Cerebellar cortex (tissue), 1 donor: ENCODE data around the gene BTNL8.
"Not testable (repeated sequence)": the region's sequence is repeated elsewhere in the genome, so short reads cannot be mapped to it uniquely, and the experiment has no call there.

Experiments used
- DNase-seq: peaks from one replicate; pipeline ENCODE4 v3.0.0-alpha.2; 2015; ENCODE audit warnings: low spot score

Gene BTNL8

GRCh38 chr5:180875860-180876426 is 23.0 kb upstream of the BTNL8 start:
- no peak for DNase-seq

GRCh38 chr5:180885845-180886529 is 13.0 kb upstream of the BTNL8 start:
- not testable (repeated sequence) for DNase-seq

GRCh38 chr5:180889381-180889780 is 9.6 kb upstream of the BTNL8 start:
- no peak for DNase-seq

GRCh38 chr5:180895330-180895729 is 3.6 kb upstream of the BTNL8 start:
- not testable (repeated sequence) for DNase-seq

GRCh38 chr5:180900178-180900577 is 1.2 kb downstream of the BTNL8 start:
- no peak for DNase-seq

GRCh38 chr5:180901319-180902009 is 2.5 kb downstream of the BTNL8 start:
- DNase-seq: no peak

GRCh38 chr5:180908400-180908799 is 9.4 kb downstream of the BTNL8 start:
- DNase-seq: no peak

- DNase-seq: no peak
Observed at GRCh38 chr5:180908998-180909731, 10.2 kb downstream of the BTNL8 start.

- DNase-seq: no peak
Observed at GRCh38 chr5:180909782-180910181, 10.8 kb downstream of the BTNL8 start.

GRCh38 chr5:180910182-180910581 is 11.2 kb downstream of the BTNL8 start:
- DNase-seq: no peak

GRCh38 chr5:180910735-180911134 is 11.8 kb downstream of the BTNL8 start:
- no peak for DNase-seq

GRCh38 chr5:180914646-180915045 is 15.7 kb downstream of the BTNL8 start:
- no peak for DNase-seq

- DNase-seq: no peak
Observed at GRCh38 chr5:180915924-180916323, 17.0 kb downstream of the BTNL8 start.

GRCh38 chr5:180918380-180918779 is 19.4 kb downstream of the BTNL8 start:
- DNase-seq: no peak

- no peak for DNase-seq
Observed at GRCh38 chr5:180920710-180921109, 21.8 kb downstream of the BTNL8 start.

GRCh38 chr5:180922932-180923331 is 24.0 kb downstream of the BTNL8 start:
- DNase-seq: no peak

GRCh38 chr5:180932660-180933059 is 33.7 kb downstream of the BTNL8 start:
- DNase-seq: no peak

GRCh38 chr5:180935203-180935602 is 36.2 kb downstream of the BTNL8 start:
- no peak for DNase-seq

- DNase-seq: no peak
Observed at GRCh38 chr5:180938294-180938693, 39.3 kb downstream of the BTNL8 start.

- no peak for DNase-seq
Observed at GRCh38 chr5:180950291-180950949, 51.5 kb downstream of the BTNL8 start.

GRCh38 chr5:180959661-180960060 is 60.7 kb downstream of the BTNL8 start:
- no peak for DNase-seq

GRCh38 chr5:180960209-180960608 is 61.2 kb downstream of the BTNL8 start:
- no peak for DNase-seq
